Endothelial cell of umbilical vein (primary cell): ENCODE results near the gene SHROOM4. TPM values are rescaled to one million over a fixed set of nuclear protein-coding genes. Genes with fewer than 3 reads are reported as not detected.

ENCODE experiments used
- BruUV-seq: library from RNA; stranded (reverse); fragments of 400-500 nt; replicated peaks from 2 replicates; lab custom pipeline; 2021; lab: Mats Ljungman, UMichigan
- CTCF ChIA-PET: fragments of 300-600, 350-600 bp; sonication (Branson Sonifier 250); formaldehyde crosslinking; loops from one replicate; lab custom pipeline; 2021; ENCODE audit warnings: antibody characterized with exemption, inconsistent platforms; lab: Charles Lee
- POLR2A ChIA-PET: fragments of 300-600, 350-600 bp; sonication (Branson Sonifier 250); formaldehyde crosslinking; loops from one replicate; lab custom pipeline; 2021; ENCODE audit warnings: antibody characterized with exemption, inconsistent platforms; lab: Charles Lee
- DNase-seq: peaks from one replicate; pipeline ENCODE4 v3.0.0-alpha.2; 2011; ENCODE audit warnings: low read depth, low spot score
- FAIRE-seq: peaks from 2 replicates; lab custom pipeline; 2011; peaks lifted over from hg19 to GRCh38; lab: Jason Lieb, UNC
- H2AFZ ChIP-seq: 2 replicates; pipeline ENCODE4 v1.6.0; 2012; ENCODE audit warnings: low read depth, low read length, control low read depth, inconsistent platforms
- H3K27ac ChIP-seq: 2 replicates; pipeline ENCODE4 v1.5.1; 2011; ENCODE audit warnings: low read depth, mild to moderate bottlenecking, control low read depth, low read length, moderate library complexity; ENCODE audit not compliant: insufficient read depth
- H3K27me3 ChIP-seq, 2 experiments: 2 replicates each; pipeline versions ENCODE4 v1.6.0 to v1.6.1; 2011; ENCODE audit warnings: low read length in 2 of 2, mixed read lengths in 1 of 2; ENCODE audit not compliant: control insufficient read depth in 2 of 2, insufficient read depth in 2 of 2
- H3K36me3 ChIP-seq, 2 experiments: 2 replicates in 1 of 2; 3 replicates in 1 of 2; pipeline ENCODE4 v1.5.1; 2011; ENCODE audit warnings: low read length in 2 of 2, mild to moderate bottlenecking in 1 of 2, moderate library complexity in 1 of 2; ENCODE audit not compliant: control insufficient read depth in 2 of 2, insufficient read depth in 2 of 2; ENCODE audit errors: extremely low read depth in 1 of 2
- H3K4me1 ChIP-seq: 3 replicates; pipeline ENCODE4 v1.5.1; 2011; ENCODE audit warnings: mild to moderate bottlenecking, low read length; ENCODE audit not compliant: control insufficient read depth, insufficient read depth; ENCODE audit errors: extremely low read depth
- H3K4me2 ChIP-seq: 2 replicates; pipeline ENCODE4 v1.6.1; 2011; ENCODE audit warnings: low read length, control low read depth, mixed read lengths; ENCODE audit not compliant: insufficient read depth
- H3K4me3 ChIP-seq, 3 experiments: fragments of 200-600 bp in 1 of 3; sonication (generic), shearing (Covaris generic) in 1 of 3; replicated peaks in 1 of 3; 2 replicates each; pipeline ENCODE4 v1.5.1; 2011 to 2016; ENCODE audit warnings: control low read depth in 3 of 3, low read length in 3 of 3, mild to moderate bottlenecking in 2 of 3, inconsistent platforms in 1 of 3, low read depth in 1 of 3, moderate library complexity in 1 of 3; ENCODE audit not compliant: insufficient read depth in 1 of 3
- H3K79me2 ChIP-seq: 2 replicates; pipeline ENCODE4 v1.6.0; 2012; ENCODE audit warnings: low read length, inconsistent platforms; ENCODE audit not compliant: control insufficient read depth, insufficient read depth
- H3K9ac ChIP-seq: replicated peaks from 2 replicates; pipeline ENCODE3; 2011; ENCODE audit warnings: low read length, control low read depth; ENCODE audit not compliant: insufficient read depth; ENCODE audit errors: extremely low read depth
- H3K9me1 ChIP-seq: replicated peaks from 3 replicates; pipeline ENCODE4 v1.6.0; 2011; ENCODE audit warnings: mild to moderate bottlenecking, low read length; ENCODE audit not compliant: control insufficient read depth, insufficient read depth; ENCODE audit errors: extremely low read depth
- H3K9me3 ChIP-seq: replicated peaks from 2 replicates; pipeline ENCODE4 v1.5.1; 2012; ENCODE audit warnings: low read length, inconsistent platforms; ENCODE audit not compliant: control insufficient read depth, insufficient read depth
- H4K20me1 ChIP-seq: replicated peaks from 2 replicates; pipeline ENCODE3; 2011; ENCODE audit warnings: mild to moderate bottlenecking, low read length; ENCODE audit not compliant: control insufficient read depth, insufficient read depth; ENCODE audit errors: extremely low read depth
- CTCF ChIP-seq, 2 donors: IDR thresholded peaks; 1 replicate in 1 of 2; 2 replicates in 1 of 2; pipeline ENCODE4 v1.5.1; 2011; ENCODE audit warnings: low read length in 2 of 2, mild to moderate bottlenecking in 2 of 2, moderate library complexity in 2 of 2, control low read depth in 1 of 2, inconsistent platforms in 1 of 2, low read depth in 1 of 2; ENCODE audit not compliant: insufficient read depth in 1 of 2; ENCODE audit errors: extremely low read depth in 1 of 2
- EZH2 ChIP-seq: IDR thresholded peaks from 2 replicates; pipeline ENCODE4 v1.6.1; 2012; ENCODE audit warnings: borderline replicate concordance, low read depth, mild to moderate bottlenecking, moderate library complexity, low read length, inconsistent platforms; ENCODE audit not compliant: severe bottlenecking
- FOS ChIP-seq: IDR thresholded peaks from 2 replicates; pipeline ENCODE4 v1.6.1; 2011; ENCODE audit warnings: mild to moderate bottlenecking, low read length, moderate library complexity, borderline replicate concordance; ENCODE audit not compliant: insufficient read depth
- GATA2 ChIP-seq: IDR thresholded peaks from 2 replicates; pipeline ENCODE4 v1.7.0; 2011; ENCODE audit warnings: low read depth, mild to moderate bottlenecking, moderate library complexity, mixed read lengths, low read length; ENCODE audit not compliant: insufficient read length, insufficient read depth
- JUN ChIP-seq: IDR thresholded peaks from 2 replicates; pipeline ENCODE4 v1.6.1; 2011; ENCODE audit warnings: borderline replicate concordance, low read depth; ENCODE audit not compliant: insufficient read length, insufficient read depth
- MAX ChIP-seq: IDR thresholded peaks from 2 replicates; pipeline ENCODE4 v1.6.1; 2011; ENCODE audit not compliant: insufficient read depth, insufficient read length
- MYC ChIP-seq: IDR thresholded peaks from one replicate; pipeline ENCODE4 v1.6.1; 2011; ENCODE audit warnings: mild to moderate bottlenecking, low read depth, low read length
- POLR2A ChIP-seq: IDR thresholded peaks from 2 replicates; pipeline ENCODE4 v1.6.1; 2012; ENCODE audit warnings: low read depth, mild to moderate bottlenecking, control low read depth, low read length
- POLR2AphosphoS5 ChIP-seq: IDR thresholded peaks from 2 replicates; pipeline ENCODE4 v1.6.1; 2012; ENCODE audit warnings: low read depth, mild to moderate bottlenecking, control low read depth, low read length, moderate library complexity; ENCODE audit not compliant: insufficient read depth
- dilution Hi-C: fragments of 300-500 bp; cut with MboI; formaldehyde crosslinking; loops from one replicate; pipeline ENCODE4 v1.15.0; 2019; ENCODE audit warnings: low sequenced_read_pairs; ENCODE audit not compliant: extremely low pct_ligation_motif_present
- intact Hi-C: fragments of 100-400 bp; cut with micrococcal nuclease; formaldehyde crosslinking; loops from one replicate; pipeline ENCODE4 v1.10.0; 2022
- polyA plus RNA-seq, 4 experiments: library from polyadenylated mRNA; depleted of rRNA in 3 of 4; stranded (reverse) in 3 of 4; unstranded in 1 of 4; fragments of >200 nt; gene quantifications; 2 replicates each; pipeline versions ENCODE4 v1.2.1 to v1.2.3, GENCODE V29; 2011 to 2012; ENCODE audit warnings: missing spikeins in 1 of 4
- total RNA-seq: library from RNA; stranded (reverse); gene quantifications from 2 replicates; pipeline ENCODE4 v1.2.3, GENCODE V29; 2021

SHROOM4 gene
- total and polyA plus RNA-seq, 2 donors (not counting 3 experiments of a cell fraction or from before 2014, with no cell fraction given) = 29.7 to 57.5 TPM

- Histone ChIP-seq H3K9me1 (no peaks in the 10 kb centered on the region), H4K20me1 (no peaks in the 10 kb centered on the region), H3K9ac (no peak overlapping the region), H3K36me3 (peaks cover 9 to 26% of the 10 kb centered on the region in 2 experiments), H2AFZ (no peak overlapping the region), H3K4me3 (no peak overlapping the region), H3K79me2 (peaks cover 89% of the 10 kb centered on the region), H3K4me1 (peaks cover 49% of the 10 kb centered on the region), H3K4me2 (no peak overlapping the region), H3K9me3 (no peaks in the 10 kb centered on the region), H3K27ac (no peak overlapping the region), H3K27me3 (no peaks in the 10 kb centered on the region)
- DNase-seq (no peak), FAIRE-seq (no peak)
- ChIA-PET POLR2A (no interaction called here), CTCF (no interaction called here)
- intact Hi-C loops (no loop called here), dilution Hi-C loops (no loop called here)
- no TSS peak for BruUV-seq
- TF ChIP-seq MYC (no peak), GATA2 (no peak), POLR2A (no peak), MAX (no peak), EZH2 (no peak), FOS (no peak), CTCF (IDR thresholded peaks at IDR 0.05; ENCODE audit: extremely low read depth in 1 of 2, insufficient read depth in 1 of 2, low read depth in 1 of 2, low read length in 2 of 2) (no peak), JUN (no peak), POLR2AphosphoS5 (no peak)
Observed at GRCh38 chrX:50635162-50635561, 178.8 kb downstream of the SHROOM4 start.
